ENCODE measurements around the gene BCLAF1. TPM values are rescaled to one million over a fixed set of nuclear protein-coding genes. Genes with fewer than 3 reads are reported as not detected.

The BCLAF1 gene
- total and polyA plus RNA-seq, 2 experiments from 2014 or later: 133 to 151 TPM

- no peak for TF ChIP-seq ZNF462 (CRISPR knock-in tag; IDR thresholded peaks at IDR 0.05)
- TF ChIP-seq CTCF (conservative IDR thresholded peaks at IDR 0.05; ENCODE audit: low read depth in 2 of 2): no peak
- TF ChIP-seq STAT1 (IDR thresholded peaks at IDR 0.05; ENCODE audit: unreplicated experiment): no peak
- TF ChIP-seq NANOG (IDR thresholded peaks at IDR 0.05; ENCODE audit: borderline replicate concordance): no peak
- TF ChIP-seq ZNF114 (CRISPR knock-in tag; IDR thresholded peaks at IDR 0.05): no peak
These were observed 20.2 kb upstream of the BCLAF1 start (continued) for GRCh38 chr6:136309729-136310311.

GRCh38 chr6:136309171-136309570 is 19.5 kb upstream of the BCLAF1 start:
- Mint-ChIP-seq H3K4me1 (no peaks in the 10 kb centered on the region), H3K36me3 (ENCODE audit: low read depth) (no peaks in the 10 kb centered on the region), H3K27me3 (ENCODE audit: insufficient read depth, low read depth, poor library complexity) (peaks cover 8% of the 10 kb centered on the region), H3K9me3 (no peaks in the 10 kb centered on the region), H3K4me3 (no peak overlapping the region), H3K27ac (no peak overlapping the region)
- Histone ChIP-seq H2AFZ (no peak overlapping the region), H3K27ac (ENCODE audit: low read depth) (no peak overlapping the region), H3K4me3 (no peak overlapping the region), H3K4me2 (no peak overlapping the region), H4K20me1 (replicated peaks; ENCODE audit: insufficient read depth) (no peaks in the 10 kb centered on the region), H3K36me3 (ENCODE audit: insufficient read depth) (no peaks in the 10 kb centered on the region), H3K9me2 (ENCODE audit: insufficient read depth) (0 out of 2 replicates have a peak, but pooled peaks cover 5% of the 10 kb centered on the region), H3K4me1 (ENCODE audit: insufficient read depth) (no peaks in the 10 kb centered on the region), H3K27me3 (ENCODE audit: insufficient read depth) (no peaks in the 10 kb centered on the region), H3F3A (replicated peaks; ENCODE audit: low read depth) (no peaks in the 10 kb centered on the region), H3K79me2 (replicated peaks; ENCODE audit: insufficient read depth) (no peaks in the 10 kb centered on the region)
- ATAC-seq: no peak
- no peak for DNase-seq (ENCODE audit: low spot score)
- TF ChIP-seq EZH2phosphoT487 (IDR thresholded peaks at IDR 0.05; ENCODE audit: unreplicated experiment) (no peak), CREB1 (CRISPR knock-in tag; IDR thresholded peaks at IDR 0.05; ENCODE audit: low read depth) (no peak), POLR2AphosphoS5 (IDR thresholded peaks at IDR 0.05; ENCODE audit: low read depth) (no peak), ETS1 (IDR thresholded peaks at IDR 0.05) (no peak), CTCF (conservative IDR thresholded peaks at IDR 0.05; ENCODE audit: low read depth in 2 of 2) (no peak)

All from GM23338 (cell line).